CD14-positive monocyte (primary cell): ENCODE results near the gene CTDP1. TPM values are rescaled to one million over a fixed set of nuclear protein-coding genes. Genes with fewer than 3 reads are reported as not detected.

ENCODE experiments used
- DNase-seq, 3 donors: peaks; one replicate each; pipeline ENCODE4 v3.0.0-alpha.2; 2011 to 2022
- H2AFZ ChIP-seq: 2 replicates; pipeline ENCODE4 v1.6.0; 2012; ENCODE audit warnings: mild to moderate bottlenecking, low read depth, low read length, inconsistent platforms; ENCODE audit not compliant: insufficient read depth, poor library complexity, severe bottlenecking
- H3K27ac ChIP-seq, 2 donors: 1 replicate in 1 of 2; 2 replicates in 1 of 2; pipeline ENCODE4 v1.5.1; 2012 to 2013; ENCODE audit warnings: low read length in 2 of 2, control low read depth in 1 of 2, inconsistent platforms in 1 of 2, low read depth in 1 of 2, mild to moderate bottlenecking in 1 of 2
- H3K27me3 ChIP-seq, 2 donors: one replicate each; pipeline versions ENCODE4 v1.6.0 to v1.6.1; 2011 to 2013; ENCODE audit warnings: low read length in 2 of 2; ENCODE audit not compliant: control insufficient read depth in 2 of 2, insufficient read depth in 2 of 2
- H3K36me3 ChIP-seq, 2 donors: replicated peaks in 1 of 2; 1 replicate in 1 of 2; 2 replicates in 1 of 2; pipeline versions ENCODE4 v1.5.1 to v1.6.1; 2012 to 2013; ENCODE audit warnings: low read length in 2 of 2, control low read depth in 1 of 2, inconsistent platforms in 1 of 2, mild to moderate bottlenecking in 1 of 2; ENCODE audit not compliant: insufficient read depth in 2 of 2, control insufficient read depth in 1 of 2
- H3K4me1 ChIP-seq, 2 donors: 1 replicate in 1 of 2; 2 replicates in 1 of 2; pipeline versions ENCODE4 v1.5.1 to v1.6.1; 2012 to 2013; ENCODE audit warnings: low read length in 2 of 2, control low read depth in 1 of 2, inconsistent platforms in 1 of 2, mild to moderate bottlenecking in 1 of 2, moderate library complexity in 1 of 2; ENCODE audit not compliant: insufficient read depth in 2 of 2, control insufficient read depth in 1 of 2
- H3K4me2 ChIP-seq: replicated peaks from 2 replicates; pipeline ENCODE3; 2012; ENCODE audit warnings: low read length, moderate library complexity, mild to moderate bottlenecking; ENCODE audit not compliant: poor library complexity, severe bottlenecking; ENCODE audit errors: extremely low read depth
- H3K4me3 ChIP-seq, 3 experiments: fragments of 200-600 bp in 1 of 3; sonication (generic) in 1 of 3; replicated peaks in 1 of 3; 1 replicate in 2 of 3; 2 replicates in 1 of 3; pipeline ENCODE4 v1.5.1; 2011 to 2013; ENCODE audit warnings: low read length in 3 of 3, mild to moderate bottlenecking in 3 of 3, control low read depth in 2 of 3, low read depth in 2 of 3, inconsistent platforms in 1 of 3, moderate library complexity in 1 of 3
- H3K79me2 ChIP-seq: 2 replicates; pipeline ENCODE4 v1.6.0; 2012; ENCODE audit warnings: mild to moderate bottlenecking, control low read depth, inconsistent platforms, low read length, moderate library complexity; ENCODE audit not compliant: insufficient read depth
- H3K9ac ChIP-seq: 2 replicates; pipeline ENCODE4 v1.6.0; 2017; ENCODE audit warnings: low read length, mild to moderate bottlenecking; ENCODE audit not compliant: insufficient read depth, poor library complexity, severe bottlenecking
- H3K9me3 ChIP-seq, 2 donors: replicated peaks in 1 of 2; 1 replicate in 1 of 2; 2 replicates in 1 of 2; pipeline versions ENCODE4 v1.5.1 to v1.6.1; 2012 to 2013; ENCODE audit warnings: low read length in 2 of 2, control low read depth in 1 of 2; ENCODE audit not compliant: control insufficient read depth in 1 of 2, insufficient read depth in 1 of 2
- H4K20me1 ChIP-seq: 2 replicates; pipeline ENCODE4 v1.6.0; 2012; ENCODE audit warnings: mild to moderate bottlenecking, low read length, control low read depth, moderate library complexity; ENCODE audit not compliant: insufficient read depth
- H3K27ac Mint-ChIP-seq, 7 donors: one replicate each; pipeline ENCODE4 v1.8.0; 2020; ENCODE audit warnings: mild to moderate bottlenecking in 7 of 7, mixed read lengths in 7 of 7, moderate library complexity in 6 of 7, inconsistent platforms in 2 of 7
- H3K27me3 Mint-ChIP-seq, 3 donors: one replicate each; pipeline ENCODE4 v1.8.0; 2021 to 2022; ENCODE audit warnings: low read depth in 3 of 3, mild to moderate bottlenecking in 3 of 3, mixed read lengths in 3 of 3, moderate library complexity in 3 of 3, inconsistent platforms in 1 of 3
- H3K36me3 Mint-ChIP-seq, 2 donors: one replicate each; pipeline ENCODE4 v1.8.0; 2020; ENCODE audit warnings: mixed read lengths in 2 of 2, inconsistent platforms in 1 of 2, mild to moderate bottlenecking in 1 of 2
- H3K4me1 Mint-ChIP-seq: one replicate; pipeline ENCODE4 v1.8.0; 2020; ENCODE audit warnings: mild to moderate bottlenecking, mixed read lengths
- H3K4me3 Mint-ChIP-seq, 2 donors: one replicate each; pipeline ENCODE4 v1.8.0; 2020; ENCODE audit warnings: mild to moderate bottlenecking in 2 of 2, mixed read lengths in 2 of 2, moderate library complexity in 1 of 2
- H3K9me3 Mint-ChIP-seq, 7 donors: one replicate each; pipeline ENCODE4 v1.8.0; 2020 to 2022; ENCODE audit warnings: mixed read lengths in 7 of 7, mild to moderate bottlenecking in 6 of 7, moderate library complexity in 6 of 7, inconsistent platforms in 2 of 7
- WGBS: methylation state at CpG from one replicate; pipeline ENCODE4 v1.1.5; 2013; ENCODE audit warnings: missing lambda C conversion rate; ENCODE audit not compliant: insufficient coverage; 5-methylcytosine and 5-hydroxymethylcytosine counted together
- intact Hi-C, 2 donors: fragments of 100-400 bp; cut with micrococcal nuclease; formaldehyde crosslinking; loops; one replicate each; pipeline versions ENCODE4 v1.15.0 to v1.15.1; 2023
- polyA plus RNA-seq, 3 donors: library from polyadenylated mRNA; depleted of rRNA in 1 of 3; unstranded in 2 of 3; stranded (reverse) in 1 of 3; fragments of 300-500 nt in 2 of 3; fragments of >200 nt in 1 of 3; fragmentation: Illumina TruSeq in 2 of 3; gene quantifications; 1 replicate in 2 of 3; 2 replicates in 1 of 3; pipeline ENCODE4 v1.2.3, GENCODE V29; 2012 to 2021
- TF ChIP-seq, protein P1 (sequence below): fragments of 200-600 bp; IDR thresholded peaks from one replicate; pipeline ENCODE4 v1.8.0; 2022; ENCODE audit warnings: antibody characterized with exemption, mild to moderate bottlenecking

CTDP1 gene
- polyA plus RNA-seq, 3 donors: 9.1 to 13.9 (median 9.1) TPM

DNA sequence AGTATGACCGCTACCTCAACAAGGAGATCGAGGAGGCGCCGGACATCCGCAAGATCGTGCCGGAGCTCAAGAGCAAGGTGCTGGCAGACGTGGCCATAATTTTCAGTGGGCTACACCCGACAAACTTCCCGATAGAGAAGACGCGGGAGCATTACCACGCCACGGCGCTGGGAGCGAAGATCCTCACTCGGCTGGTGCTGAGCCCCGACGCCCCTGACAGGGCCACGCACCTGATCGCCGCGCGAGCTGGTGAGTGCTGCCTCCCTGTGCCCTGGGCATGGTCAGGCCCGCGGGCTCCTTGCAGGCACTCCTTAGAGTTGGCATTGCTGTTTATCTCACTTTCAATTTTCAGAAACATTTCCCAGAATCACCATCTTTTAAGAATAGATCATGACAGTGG, 35.7 kb downstream of the CTDP1 start:
- 98% methylated on average over 24 of the region's 26 CpGs for WGBS
- Histone ChIP-seq H3K4me1 (no peaks in the 10 kb centered on the region), H3K79me2 (no peaks in the 10 kb centered on the region), H3K36me3 (peaks cover 95 to 100% of the 10 kb centered on the region in 2 donors), H3K4me3 (no peak overlapping the region), H3K9ac (no peak overlapping the region), H2AFZ (no peak overlapping the region), H3K27ac (no peak overlapping the region), H3K9me3 (peaks cover 43 to 57% of the 10 kb centered on the region in 2 donors), H4K20me1 (no peaks in the 10 kb centered on the region), H3K4me2 (no peak overlapping the region), H3K27me3 (no peaks in the 10 kb centered on the region)
- Mint-ChIP-seq H3K36me3 (peaks cover 86 to 99% of the 10 kb centered on the region in 2 donors), H3K27ac (peak overlapping the region in 1 of 7 donors; percentile 55), H3K4me3 (no peak overlapping the region), H3K9me3 (peaks cover 22 to 61% (median 32%) of the 10 kb centered on the region in 7 donors), H3K27me3 (no peaks in the 10 kb centered on the region), H3K4me1 (no peaks in the 10 kb centered on the region)
- TF ChIP-seq, protein P1, sequence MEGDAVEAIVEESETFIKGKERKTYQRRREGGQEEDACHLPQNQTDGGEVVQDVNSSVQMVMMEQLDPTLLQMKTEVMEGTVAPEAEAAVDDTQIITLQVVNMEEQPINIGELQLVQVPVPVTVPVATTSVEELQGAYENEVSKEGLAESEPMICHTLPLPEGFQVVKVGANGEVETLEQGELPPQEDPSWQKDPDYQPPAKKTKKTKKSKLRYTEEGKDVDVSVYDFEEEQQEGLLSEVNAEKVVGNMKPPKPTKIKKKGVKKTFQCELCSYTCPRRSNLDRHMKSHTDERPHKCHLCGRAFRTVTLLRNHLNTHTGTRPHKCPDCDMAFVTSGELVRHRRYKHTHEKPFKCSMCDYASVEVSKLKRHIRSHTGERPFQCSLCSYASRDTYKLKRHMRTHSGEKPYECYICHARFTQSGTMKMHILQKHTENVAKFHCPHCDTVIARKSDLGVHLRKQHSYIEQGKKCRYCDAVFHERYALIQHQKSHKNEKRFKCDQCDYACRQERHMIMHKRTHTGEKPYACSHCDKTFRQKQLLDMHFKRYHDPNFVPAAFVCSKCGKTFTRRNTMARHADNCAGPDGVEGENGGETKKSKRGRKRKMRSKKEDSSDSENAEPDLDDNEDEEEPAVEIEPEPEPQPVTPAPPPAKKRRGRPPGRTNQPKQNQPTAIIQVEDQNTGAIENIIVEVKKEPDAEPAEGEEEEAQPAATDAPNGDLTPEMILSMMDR: no peak
- intact Hi-C loops: no loop called here
- DNase-seq: no peak

DNA sequence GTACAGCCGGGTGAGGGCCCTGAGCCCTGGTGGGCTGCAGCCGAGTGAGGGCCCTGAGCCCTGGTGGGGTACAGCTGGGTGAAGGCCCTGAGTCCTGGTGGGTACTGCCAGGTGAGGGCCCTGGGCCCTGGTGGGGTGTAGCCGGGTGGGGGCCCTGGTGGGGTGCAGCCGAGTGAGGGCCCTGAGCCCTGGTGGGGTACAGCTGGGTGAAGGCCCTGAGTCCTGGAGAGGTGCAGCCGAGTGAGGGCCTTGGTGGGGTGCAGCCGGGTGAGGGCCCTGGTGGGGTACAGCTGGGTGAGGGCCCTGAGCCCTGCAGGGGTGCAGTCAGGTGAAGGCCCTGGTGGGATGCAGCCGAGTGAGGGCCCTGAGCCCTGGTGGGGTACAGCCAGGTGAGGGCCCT, 37.5 kb downstream of the CTDP1 start:
- H2AFZ ChIP-seq: no peak overlapping the region
- H3K27me3 ChIP-seq: no peaks in the 10 kb centered on the region
- no peaks in the 10 kb centered on the region for H4K20me1 ChIP-seq
- H3K4me3 ChIP-seq: no peak overlapping the region
- H3K9ac ChIP-seq: no peak overlapping the region
- no peak overlapping the region for H3K4me3 Mint-ChIP-seq
- H3K79me2 ChIP-seq: peaks cover 11% of the 10 kb centered on the region
- intact Hi-C loops: no loop called here
- peaks cover 25 to 63% (median 34%) of the 10 kb centered on the region in 7 donors for H3K9me3 Mint-ChIP-seq
- H3K4me1 ChIP-seq: no peaks in the 10 kb centered on the region
- H3K9me3 ChIP-seq: peaks cover 51 to 71% of the 10 kb centered on the region in 2 donors
- WGBS: 100% methylated on average over 5 of the region's 7 CpGs
- no peak for DNase-seq
- no peaks in the 10 kb centered on the region for H3K27me3 Mint-ChIP-seq
- TF ChIP-seq, protein P1: no peak
- no peak overlapping the region for H3K27ac Mint-ChIP-seq
- peaks cover 81 to 96% of the 10 kb centered on the region in 2 donors for H3K36me3 Mint-ChIP-seq
- H3K4me1 Mint-ChIP-seq: no peaks in the 10 kb centered on the region
- H3K4me2 ChIP-seq: no peak overlapping the region
- no peak overlapping the region for H3K27ac ChIP-seq
- peaks cover 91 to 99% of the 10 kb centered on the region in 2 donors for H3K36me3 ChIP-seq
